ENCODE measurements around the gene FRMD4B.
"Not testable (repeated sequence)": the region's sequence is repeated elsewhere in the genome, so short reads cannot be mapped to it uniquely, and the experiment has no call there.

Gene FRMD4B

DNA sequence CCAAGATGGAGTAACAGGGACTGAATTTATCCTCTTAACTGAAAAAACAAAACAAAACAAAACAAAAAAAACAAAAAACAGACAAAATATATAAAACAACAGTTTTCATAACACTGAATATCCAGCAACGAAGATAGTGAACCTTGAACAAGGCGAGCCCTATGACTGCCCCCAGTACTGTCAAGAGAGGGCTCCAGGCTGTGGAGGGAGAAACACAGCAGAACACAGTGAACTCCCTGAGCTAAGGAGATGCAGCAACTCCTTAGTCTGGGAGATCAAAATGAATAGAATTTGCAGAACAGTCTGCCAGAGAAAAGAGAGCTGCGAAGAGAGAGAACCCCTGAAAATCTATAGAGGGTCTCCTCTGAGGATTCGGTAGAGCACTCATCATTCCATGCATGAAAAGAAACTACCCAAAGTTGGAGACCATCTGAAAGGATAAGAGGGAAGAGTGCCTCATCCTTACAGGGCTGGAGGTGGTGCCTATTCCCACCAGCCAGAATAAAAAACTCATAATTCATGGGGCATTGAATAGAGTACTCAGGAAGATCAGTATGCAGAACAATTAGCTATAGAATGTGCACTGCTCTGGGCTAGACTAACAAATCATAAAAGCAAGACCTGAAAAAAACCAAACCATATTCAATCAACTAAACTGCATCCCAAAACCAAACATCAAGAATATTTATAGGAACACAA is 101.8 kb downstream of the FRMD4B start:
- no peak for DNase-seq (ENCODE audit: low spot score)

DNA sequence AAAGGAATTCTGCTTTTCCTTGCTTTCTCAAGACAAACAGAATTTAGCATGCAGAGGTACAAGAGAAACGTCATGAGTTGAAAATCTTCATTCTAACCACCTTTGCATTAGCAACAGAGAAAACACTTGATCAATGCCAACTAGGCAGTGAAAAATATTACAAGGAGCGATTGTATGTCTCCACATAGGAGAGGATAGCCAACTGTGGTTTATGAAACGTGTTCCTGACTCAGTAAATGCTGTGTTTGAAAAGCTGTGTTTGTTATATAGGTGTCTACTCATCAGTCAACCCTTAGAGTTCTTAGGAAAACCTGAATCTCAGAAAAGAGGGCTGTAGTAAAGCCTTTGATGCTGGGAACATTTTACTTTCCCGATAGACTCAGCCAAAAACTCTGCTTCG is 102.4 kb downstream of the FRMD4B start:
- DNase-seq (ENCODE audit: low spot score): no peak

DNA sequence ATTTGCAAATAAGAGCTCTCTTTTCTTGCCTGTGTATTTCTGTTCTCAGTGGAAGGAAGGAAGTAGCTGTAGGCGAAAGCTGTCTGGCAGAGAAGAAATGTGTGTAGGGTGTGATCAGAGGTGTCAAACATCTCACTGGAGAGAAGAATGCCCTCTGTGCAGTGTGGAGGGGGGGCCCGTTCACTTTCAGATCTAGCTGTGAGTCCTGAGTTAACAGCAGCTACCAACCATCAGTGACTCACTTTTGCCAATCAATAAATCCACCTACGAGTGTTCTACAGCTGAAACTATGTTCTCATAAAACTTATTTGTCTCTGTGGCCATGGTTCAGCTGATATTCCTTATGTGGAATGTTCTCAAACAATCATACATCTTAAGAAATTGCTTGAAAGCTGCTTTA is 103.7 kb downstream of the FRMD4B start:
- no peak for DNase-seq (ENCODE audit: low spot score)

DNA sequence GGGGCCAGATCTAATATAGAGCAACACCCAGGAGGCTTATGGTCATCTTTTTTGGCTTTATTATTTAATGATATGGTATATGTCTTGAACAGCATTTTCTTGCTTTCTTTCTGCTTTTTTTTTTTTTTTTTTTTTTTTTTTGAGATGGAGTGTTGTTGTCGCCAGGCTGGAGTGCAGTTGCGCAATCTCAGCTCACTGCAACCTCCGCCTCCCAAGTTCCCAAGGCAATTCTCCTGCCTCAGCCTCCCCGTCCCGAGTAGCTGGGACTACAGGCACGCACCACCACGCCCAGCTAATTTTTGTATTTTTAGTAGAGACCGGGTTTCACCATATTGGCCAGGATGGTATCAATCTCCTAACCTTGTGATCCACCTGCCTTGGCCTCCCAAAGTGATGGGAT is 108.5 kb downstream of the FRMD4B start:
- DNase-seq (ENCODE audit: low spot score): not testable (repeated sequence)

DNA sequence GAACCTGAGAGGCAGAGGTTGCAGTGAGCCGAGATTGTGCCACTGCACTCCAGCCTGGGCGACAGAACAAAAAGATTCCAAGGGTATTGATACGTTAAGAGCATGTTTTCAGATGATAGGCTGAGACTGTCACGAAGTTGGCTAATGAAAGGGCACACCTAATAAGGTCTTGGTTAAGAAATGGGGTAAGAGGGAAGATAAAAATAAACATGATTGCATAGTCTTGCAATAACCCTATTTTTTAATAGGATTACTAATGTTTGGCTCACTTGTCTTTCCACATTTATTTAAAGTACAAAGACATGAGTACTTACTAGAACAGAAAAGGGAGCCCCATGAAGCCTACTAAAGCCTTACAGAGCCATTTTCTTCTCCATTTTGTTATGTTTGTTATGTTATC is 109.0 kb downstream of the FRMD4B start:
- no peak for DNase-seq (ENCODE audit: low spot score)

DNA sequence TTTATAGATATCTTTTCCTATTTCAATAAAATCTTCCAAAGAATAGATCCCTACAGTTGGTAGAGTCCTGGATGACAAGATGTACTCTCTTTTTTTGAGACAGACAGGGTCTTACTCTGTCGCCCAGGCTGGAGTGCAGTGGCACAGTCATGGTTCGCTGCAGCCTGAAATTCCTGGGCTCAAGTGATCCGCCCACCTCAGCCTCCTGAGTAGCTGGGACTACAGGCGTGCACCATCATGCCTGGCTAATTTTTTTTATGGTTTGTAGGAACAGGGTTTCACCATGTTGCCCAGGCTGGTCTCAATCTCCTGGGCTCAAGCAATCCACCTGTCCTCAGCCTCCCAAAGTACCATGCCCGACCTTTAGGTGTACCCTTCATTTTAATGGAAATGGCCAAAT is 109.7 kb downstream of the FRMD4B start:
- not testable (repeated sequence) for DNase-seq (ENCODE audit: low spot score)

DNA sequence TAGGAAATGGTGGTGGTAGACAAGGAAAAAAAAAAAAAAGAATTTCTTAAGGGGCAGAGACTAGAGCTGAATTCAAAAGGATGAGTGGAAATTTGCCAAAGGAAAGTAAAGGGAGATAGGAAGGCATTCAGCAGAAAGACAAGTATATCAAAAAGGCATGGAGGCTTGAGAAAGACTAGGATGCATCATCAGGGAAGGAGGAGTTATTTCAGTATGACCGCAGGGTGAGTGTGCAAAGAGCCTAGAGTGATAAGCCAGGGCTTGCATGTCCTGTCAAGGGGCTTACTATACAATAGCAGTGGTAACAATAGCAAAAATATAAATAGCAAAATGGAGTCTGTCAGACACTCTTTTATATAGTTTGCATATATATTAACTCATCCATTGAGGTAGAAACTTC is 112.0 kb downstream of the FRMD4B start:
- DNase-seq (ENCODE audit: low spot score): no peak

DNA sequence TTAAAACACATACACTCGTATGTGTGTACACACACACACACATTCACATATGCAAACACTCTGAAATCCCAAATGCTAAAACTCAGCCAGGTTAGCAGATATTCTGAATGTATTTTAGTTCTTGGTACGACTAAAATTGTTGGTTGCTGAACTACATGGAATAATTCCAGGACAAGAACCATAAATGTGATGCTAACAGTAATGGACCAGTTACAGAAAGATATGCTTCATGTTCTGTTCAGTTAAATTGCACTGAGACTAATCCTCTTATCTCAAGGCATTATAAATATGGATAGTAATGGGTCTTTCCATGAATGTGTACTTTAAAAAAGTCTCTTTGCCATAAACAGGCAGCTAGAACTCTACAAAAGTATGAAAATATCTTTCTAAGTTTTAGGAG is 113.3 kb downstream of the FRMD4B start:
- no peak for DNase-seq (ENCODE audit: low spot score)

DNA sequence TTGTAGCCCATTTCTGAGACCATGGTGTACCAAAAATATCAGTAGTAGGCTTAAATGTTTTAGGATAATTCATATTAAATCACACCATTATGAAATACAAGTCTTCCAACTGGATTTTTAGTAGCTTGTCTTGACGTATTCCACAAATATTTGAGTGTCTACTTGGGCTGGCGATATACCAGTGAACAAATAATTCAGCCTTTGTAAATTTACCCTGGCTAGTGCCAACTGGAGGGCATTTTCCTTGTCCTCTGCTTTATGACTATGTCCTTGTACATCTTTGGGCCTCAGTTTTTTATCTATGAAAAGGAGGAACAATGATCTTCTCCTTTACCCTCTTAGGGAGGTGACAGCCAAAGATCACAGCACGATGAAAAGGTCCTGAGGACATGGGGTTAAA is 114.8 kb downstream of the FRMD4B start:
- peak; percentile 78 for DNase-seq (ENCODE audit: low spot score)

DNA sequence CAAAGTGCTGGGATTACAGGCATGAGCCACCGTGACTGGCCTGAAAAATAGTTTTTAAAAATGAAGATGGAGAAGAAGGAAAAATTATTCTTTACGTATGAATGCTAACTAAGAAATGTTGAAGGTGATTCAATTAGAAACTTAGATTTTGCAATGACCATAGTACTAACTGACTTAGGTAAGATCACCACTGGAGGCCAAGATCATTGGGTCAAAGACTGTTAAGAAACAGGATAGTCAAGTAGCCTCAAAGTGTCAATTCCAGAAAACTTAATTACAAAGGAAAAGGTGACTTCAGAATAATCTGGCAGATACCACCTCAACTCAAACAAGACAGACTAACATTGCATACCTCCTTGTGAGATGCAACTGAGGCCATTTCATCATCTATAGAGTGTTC is 119.3 kb downstream of the FRMD4B start:
- no peak for DNase-seq (ENCODE audit: low spot score)

DNA sequence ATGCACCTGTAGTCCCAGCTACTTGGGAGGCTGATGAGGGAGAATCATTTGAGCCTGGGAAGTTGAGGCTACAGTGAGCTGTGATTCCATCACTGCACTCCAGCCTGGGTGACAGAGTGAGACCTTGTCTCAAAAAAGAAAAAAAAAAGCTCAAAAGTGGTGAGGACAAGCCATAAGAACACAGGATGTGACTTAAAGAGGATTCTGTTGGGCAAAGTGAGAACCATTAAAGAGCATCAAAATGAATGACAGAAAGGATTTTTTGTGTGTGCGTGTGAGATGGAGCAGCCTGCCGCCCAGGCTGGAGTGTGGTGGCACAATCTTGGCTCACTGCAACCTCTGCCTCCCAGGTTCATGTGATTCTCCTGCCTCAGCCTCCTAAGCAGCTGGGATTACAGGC is 119.8 kb downstream of the FRMD4B start:
- DNase-seq (ENCODE audit: low spot score): not testable (repeated sequence)

DNA sequence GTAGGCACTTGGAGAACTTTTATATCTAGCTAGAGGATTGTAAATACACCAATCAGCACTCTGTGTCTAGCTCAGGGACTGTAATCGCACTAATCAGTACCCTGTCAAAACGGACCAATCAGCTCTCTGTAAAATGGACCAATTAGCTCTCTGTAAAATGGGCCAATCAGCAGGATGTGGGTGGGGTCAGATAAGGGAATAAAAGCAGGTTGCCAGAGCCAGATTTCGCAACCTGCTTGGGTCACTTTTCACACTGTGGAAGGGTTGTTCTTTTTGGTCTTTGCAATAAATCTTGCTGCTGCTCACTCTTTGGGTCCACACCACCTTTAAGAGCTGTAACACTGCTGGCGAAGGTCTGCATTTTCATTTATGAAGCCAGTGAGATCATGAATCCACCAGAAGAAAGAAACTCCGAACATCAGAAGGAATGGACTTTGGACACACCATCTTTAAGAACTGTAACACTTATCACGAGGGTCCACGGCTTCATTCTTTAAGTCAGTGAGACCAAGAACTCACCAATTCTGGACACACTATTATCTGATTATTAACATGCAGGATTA is 125.0 kb downstream of the FRMD4B start:
- not testable (repeated sequence) for DNase-seq (ENCODE audit: low spot score)

DNA sequence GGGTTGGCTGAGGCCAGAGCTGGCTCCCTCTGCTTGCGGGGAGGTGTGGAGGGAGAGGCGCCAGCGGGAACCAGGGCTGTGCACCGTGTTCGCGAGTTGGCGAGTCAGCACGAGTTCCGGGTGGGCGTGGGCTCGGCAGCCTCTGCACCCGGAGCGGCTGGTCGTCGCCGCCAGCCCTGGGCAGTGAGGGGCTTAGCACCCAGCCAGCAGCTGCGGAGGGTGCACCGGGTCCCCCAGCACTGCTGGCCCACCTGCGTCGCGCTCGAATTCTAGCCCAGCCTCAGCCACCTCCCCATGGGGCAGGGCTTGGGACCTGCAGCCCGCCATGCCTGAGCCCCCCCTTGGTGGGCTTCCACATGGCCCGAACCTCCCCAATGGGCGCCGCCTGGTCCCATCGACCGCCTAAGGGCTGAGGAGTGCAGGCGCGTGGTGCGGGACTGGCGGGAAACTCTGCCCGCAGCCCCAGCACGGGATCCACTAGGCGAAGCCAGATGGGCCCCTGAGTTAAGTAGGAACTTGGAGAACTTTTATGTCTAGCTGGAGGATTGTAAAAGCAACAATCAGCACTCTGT is 125.6 kb downstream of the FRMD4B start:
- no peak for DNase-seq (ENCODE audit: low spot score)

DNA sequence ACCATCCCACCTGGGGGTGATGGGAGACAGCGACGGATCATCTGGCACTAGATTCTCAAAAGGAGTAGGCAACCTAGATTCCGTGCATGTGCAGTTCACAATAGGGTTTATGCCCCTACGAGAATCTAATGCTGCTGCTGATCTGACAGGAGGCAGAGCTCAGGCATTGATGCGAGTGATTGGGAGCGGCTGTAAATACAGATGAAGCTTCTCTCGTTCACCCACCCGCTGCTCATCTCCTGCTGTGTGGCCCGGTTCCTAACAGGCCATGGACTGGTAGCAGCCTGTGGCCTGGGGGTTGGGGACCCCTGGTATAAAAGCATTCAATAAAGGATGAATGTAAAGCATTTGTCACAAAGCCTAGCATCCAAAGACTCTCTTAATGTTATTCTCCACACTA is 126.8 kb downstream of the FRMD4B start:
- no peak for DNase-seq (ENCODE audit: low spot score)

DNA sequence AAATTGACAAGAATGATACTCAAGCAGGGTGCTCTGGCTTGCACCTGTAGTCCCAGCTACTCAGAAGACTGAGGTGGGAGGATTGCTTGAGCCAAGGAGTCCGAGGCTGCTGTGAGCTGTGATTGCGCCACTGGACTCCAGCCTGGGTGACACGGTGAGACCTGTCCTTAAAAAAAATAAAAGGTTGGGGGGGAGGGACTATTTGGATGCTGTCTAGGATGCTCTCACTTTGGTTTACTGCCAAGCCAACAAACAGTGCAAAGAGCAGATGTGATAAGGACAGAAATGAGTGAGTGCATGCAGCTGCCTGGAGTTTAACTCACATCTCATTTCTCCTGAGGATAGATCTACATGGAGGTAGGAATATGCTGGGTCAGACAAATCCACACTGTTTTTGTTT is 130.0 kb downstream of the FRMD4B start:
- no peak for DNase-seq (ENCODE audit: low spot score)

DNA sequence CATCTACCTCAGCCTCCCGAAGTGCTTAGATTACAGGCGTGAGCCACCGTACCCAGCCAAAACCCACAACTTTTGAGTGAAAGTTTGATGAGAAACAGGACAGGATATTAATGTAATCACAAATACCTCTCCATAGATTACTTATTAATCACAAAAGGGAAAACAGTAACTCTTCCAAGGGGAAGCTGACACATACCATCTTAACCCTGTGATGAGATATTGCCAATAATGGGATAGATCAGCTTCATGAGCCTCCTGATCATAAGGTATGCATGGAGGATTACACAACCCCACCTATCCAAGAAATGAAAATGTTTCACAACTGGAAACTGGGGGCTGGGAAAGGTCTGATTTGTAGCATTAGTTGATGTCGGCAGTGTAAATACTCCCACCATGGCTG is 131.5 kb downstream of the FRMD4B start:
- no peak for DNase-seq (ENCODE audit: low spot score)

DNA sequence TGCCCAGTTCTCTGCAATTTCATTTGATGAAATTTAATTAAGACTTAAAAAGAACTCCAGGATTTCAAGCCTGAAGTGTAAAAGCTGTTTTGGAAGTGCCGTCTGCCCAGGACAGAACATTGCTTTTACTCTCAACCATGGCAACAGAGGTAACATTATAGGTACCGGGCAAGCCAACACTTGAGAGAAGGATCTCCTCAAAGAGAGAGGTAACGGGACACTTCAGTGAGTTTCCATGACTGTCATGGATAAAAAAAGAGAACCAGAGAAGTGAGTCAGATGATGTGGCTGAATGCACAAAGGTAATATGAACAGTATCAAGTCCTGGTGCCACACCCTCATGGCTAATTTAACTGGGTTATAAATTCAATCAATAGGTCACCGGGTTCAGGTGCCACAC is 133.3 kb downstream of the FRMD4B start:
- no peak for DNase-seq (ENCODE audit: low spot score)

DNA sequence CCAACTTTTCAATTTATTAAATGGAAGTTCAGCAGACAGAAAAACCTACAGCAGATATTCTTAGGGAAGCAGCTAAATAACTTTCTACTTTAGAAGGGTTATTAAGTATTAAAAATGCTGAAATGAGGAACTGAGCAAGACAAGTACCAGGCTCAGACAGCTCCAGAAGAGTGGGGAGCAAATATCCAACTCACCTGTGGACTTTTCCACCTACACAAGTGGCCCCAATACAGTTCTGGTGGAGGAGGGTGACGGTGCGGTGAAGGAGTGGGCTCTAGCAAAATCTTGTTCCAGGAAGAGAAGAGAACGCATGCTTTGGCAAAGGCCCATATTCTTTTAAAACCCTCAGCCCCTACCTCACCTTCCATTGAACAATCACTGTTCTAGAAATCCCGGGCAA is 133.7 kb downstream of the FRMD4B start:
- no peak for DNase-seq (ENCODE audit: low spot score)

DNA sequence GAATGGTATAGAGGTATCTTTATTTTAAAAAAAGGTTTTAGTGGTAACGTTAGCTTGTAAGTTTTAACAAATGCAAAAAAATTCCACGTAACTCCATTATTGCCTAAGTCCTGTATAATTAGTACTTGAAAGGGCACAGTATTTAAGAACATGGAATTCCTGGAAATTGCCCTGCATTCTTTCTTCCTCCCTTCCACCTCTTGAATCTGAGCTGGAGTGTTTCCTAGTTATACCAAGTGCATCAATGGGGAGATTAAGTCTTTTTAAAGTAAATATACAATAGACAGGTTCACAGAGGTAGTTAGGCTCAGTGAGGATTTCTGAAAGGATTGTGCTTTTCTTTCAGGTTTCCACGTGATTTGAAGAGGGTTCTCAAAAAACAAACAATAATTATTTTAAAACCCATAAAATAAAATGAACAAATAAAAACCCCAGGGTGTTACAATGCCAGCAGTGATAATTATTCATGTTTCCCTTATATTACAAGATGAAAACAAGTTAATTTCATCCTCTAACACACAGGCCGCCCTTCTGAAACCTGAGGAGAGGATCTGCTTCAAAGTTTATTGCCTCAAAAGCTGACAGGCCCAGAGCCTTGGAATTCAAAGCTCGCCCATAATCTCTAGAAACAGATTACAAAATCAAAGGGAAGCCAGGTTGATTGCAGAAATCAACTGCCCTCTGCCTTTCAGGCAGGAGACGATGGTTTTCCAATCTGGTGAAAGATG is 134.6 kb downstream of the FRMD4B start:
- DNase-seq (ENCODE audit: low spot score): no peak

DNA sequence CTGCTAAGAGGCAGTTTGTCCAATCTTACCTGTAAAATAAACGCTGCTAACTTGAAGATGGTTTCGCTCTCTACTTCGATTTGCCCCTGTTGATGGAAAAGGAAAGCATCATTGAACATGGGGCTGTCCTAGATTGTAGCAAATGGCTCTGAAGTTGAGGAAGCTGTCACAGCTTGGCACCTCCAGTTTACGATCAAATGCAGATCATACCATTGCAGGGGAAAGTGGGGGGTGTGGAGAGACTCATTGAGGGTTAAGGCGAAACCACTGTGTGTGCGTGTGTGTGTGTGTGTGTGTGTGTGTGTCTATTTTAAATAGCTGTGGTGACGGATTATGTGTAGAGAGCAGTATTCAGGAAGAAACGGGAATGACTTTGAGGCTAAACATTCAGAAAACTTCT is 135.9 kb downstream of the FRMD4B start:
- peak; percentile 84 for DNase-seq (ENCODE audit: low spot score)

DNA sequence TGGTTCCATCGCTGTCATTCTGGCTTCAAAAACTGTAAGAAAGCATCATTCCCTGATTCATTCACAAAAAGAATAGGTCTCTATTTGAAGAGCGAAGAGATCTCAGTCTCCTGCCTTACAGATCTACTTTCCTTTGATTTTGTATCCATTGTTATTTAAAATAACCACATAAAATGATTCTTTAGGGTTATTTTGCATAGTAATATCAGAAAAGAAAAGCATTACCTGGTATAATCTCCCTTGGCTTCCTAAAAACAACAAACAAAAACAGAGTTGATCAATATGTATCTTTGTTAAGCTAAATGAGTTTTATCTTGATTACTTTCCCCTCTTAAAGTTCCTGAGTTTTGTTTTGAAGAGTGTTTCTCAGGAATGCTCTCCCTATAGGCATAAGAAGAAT is 136.9 kb downstream of the FRMD4B start:
- DNase-seq (ENCODE audit: low spot score): peak; percentile 30

DNA sequence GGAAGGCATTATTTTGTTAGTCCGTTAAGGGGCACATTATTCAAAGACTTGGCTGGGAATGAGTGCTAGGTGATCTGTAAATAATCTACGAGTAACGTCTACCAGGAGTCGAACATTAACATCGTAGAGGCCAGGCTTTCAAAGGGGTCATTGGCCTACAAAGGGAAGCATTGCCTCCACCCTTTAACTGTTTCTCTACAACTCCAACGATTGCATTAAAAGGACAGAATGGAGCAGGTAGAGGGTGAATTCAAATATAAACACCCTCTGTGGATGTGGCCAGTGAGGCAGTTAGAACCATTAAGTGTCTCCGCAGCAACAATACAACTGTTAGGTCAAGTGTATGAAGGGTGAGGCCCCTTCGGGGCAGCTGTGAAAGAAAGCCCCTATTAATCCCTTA is 137.5 kb downstream of the FRMD4B start:
- DNase-seq (ENCODE audit: low spot score): peak; percentile 22

DNA sequence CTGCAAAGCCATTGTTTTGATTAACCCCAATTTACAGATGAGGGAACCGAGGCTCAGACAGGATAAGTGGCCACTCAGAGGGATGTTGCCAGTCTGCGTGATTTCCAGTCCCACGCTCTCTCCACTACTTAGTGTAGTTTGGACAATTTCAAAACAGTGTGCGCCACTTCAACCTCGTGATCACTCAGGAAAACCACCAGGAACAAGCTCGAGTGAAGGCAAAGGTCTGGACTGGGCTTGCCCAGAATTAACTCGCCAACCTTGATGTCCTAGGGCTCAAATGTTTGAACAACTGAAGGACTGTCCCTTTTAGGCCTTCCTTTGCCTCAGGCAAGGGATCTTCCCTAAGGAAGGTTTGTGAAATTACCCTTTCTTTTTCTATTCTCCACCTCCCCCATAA is 139.3 kb downstream of the FRMD4B start:
- no peak for DNase-seq (ENCODE audit: low spot score)
